Measurements from ENCODE around the gene PAPPA. TPM values are rescaled to one million over a fixed set of nuclear protein-coding genes. Genes with fewer than 3 reads are reported as not detected.

The PAPPA gene
- total and polyA plus RNA-seq, 9 donors, result 0.61 to 5.5 (median 2.6) TPM

DNA sequence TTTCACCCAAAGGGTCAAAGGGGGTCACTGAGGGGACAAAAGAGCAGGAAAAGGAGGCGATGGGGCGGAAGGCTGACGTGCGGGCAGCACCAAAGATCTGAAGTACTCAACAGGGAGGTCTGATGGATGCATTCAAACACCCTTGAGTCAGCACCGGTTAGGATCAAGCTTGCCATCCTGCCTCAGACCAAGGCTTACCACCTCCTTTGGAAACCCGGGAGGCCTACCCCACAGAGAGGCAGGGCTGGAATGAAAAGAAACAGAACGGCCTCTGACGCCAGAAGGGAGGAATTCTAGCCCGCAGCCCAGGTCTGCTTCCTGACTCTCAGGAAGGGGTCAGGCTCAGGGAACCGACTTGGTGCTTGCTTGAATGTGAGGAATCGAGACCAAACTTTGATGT is 125.6 kb downstream of the PAPPA start:
- no peak overlapping the region for H3K4me3 ChIP-seq
- no peaks in the 10 kb centered on the region for H3K27me3 ChIP-seq
- H3K4me1 ChIP-seq (ENCODE audit: insufficient read depth), result no peaks in the 10 kb centered on the region
- TF ChIP-seq, protein P1, sequence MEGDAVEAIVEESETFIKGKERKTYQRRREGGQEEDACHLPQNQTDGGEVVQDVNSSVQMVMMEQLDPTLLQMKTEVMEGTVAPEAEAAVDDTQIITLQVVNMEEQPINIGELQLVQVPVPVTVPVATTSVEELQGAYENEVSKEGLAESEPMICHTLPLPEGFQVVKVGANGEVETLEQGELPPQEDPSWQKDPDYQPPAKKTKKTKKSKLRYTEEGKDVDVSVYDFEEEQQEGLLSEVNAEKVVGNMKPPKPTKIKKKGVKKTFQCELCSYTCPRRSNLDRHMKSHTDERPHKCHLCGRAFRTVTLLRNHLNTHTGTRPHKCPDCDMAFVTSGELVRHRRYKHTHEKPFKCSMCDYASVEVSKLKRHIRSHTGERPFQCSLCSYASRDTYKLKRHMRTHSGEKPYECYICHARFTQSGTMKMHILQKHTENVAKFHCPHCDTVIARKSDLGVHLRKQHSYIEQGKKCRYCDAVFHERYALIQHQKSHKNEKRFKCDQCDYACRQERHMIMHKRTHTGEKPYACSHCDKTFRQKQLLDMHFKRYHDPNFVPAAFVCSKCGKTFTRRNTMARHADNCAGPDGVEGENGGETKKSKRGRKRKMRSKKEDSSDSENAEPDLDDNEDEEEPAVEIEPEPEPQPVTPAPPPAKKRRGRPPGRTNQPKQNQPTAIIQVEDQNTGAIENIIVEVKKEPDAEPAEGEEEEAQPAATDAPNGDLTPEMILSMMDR (IDR thresholded peaks at IDR 0.05), result no peak
- TF ChIP-seq POLR2A (IDR thresholded peaks at IDR 0.05) (no peak), EP300 (IDR thresholded peaks at IDR 0.05) (no peak)
- intact Hi-C loops (cut with DNase I), result no loop called here
- no peak for DNase-seq
- no peak overlapping the region for H3K27ac ChIP-seq
- H3K36me3 ChIP-seq, result no peaks in the 10 kb centered on the region
- 85 to 91% (median 90%) methylated on average over 11 of the region's 11 CpGs for WGBS, 3 donors
- H3K9me3 ChIP-seq, result no peaks in the 10 kb centered on the region

DNA sequence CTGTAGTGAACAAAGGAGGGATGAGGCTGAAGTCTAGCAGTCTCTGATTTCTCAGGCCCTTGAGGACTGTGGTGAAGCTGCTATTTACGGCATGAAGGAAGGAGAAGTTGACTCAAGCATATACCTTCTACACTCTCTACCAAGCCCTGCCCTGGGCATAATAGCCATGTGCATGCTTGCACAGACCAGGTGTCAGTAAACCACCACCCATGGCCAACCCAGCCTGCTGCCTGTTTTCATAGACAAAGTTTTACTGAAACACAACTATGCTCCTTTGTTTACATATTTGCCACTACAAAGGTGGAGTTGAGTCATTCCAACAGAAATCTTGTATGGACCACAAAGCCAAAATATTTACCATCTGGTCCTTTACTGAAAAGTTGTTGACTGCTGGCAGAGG is 126.9 kb downstream of the PAPPA start:
- TF ChIP-seq EP300 (IDR thresholded peaks at IDR 0.05) (no peak), POLR2A (IDR thresholded peaks at IDR 0.05) (no peak)
- TF ChIP-seq, protein P1 (IDR thresholded peaks at IDR 0.05), result no peak
- Histone ChIP-seq H3K27me3 (no peaks in the 10 kb centered on the region), H3K4me3 (no peak overlapping the region), H3K27ac (no peak overlapping the region), H3K9me3 (no peaks in the 10 kb centered on the region), H3K4me1 (ENCODE audit: insufficient read depth) (no peaks in the 10 kb centered on the region), H3K36me3 (no peaks in the 10 kb centered on the region)
- whole genome bisulfite sequencing, 3 donors, result 83 to 88% (median 85%) methylated on average over 1 of the region's 1 CpG
- DNase-seq, result no peak
- intact Hi-C loops (cut with DNase I), result no loop called here

GRCh38 chr9:116282597-116282996 is 129.0 kb downstream of the PAPPA start:
- Histone ChIP-seq H3K27ac (no peak overlapping the region), H3K9me3 (no peaks in the 10 kb centered on the region), H3K4me1 (ENCODE audit: insufficient read depth) (no peaks in the 10 kb centered on the region), H3K27me3 (no peaks in the 10 kb centered on the region), H3K4me3 (no peak overlapping the region), H3K36me3 (no peaks in the 10 kb centered on the region)
- 81 to 95% (median 94%) methylated on average over 1 of the region's 1 CpG for WGBS, 3 donors
- no peak for DNase-seq
- no peak for TF ChIP-seq POLR2A (IDR thresholded peaks at IDR 0.05)
- TF ChIP-seq, protein P1 (IDR thresholded peaks at IDR 0.05), result no peak
- no peak for TF ChIP-seq EP300 (IDR thresholded peaks at IDR 0.05)
- intact Hi-C loops (cut with DNase I), result no loop called here

- intact Hi-C loops (cut with DNase I), result no loop called here
- no peak for DNase-seq
- 90 to 93% (median 92%) methylated on average over 6 of the region's 6 CpGs for WGBS, 3 donors
- H3K4me1 ChIP-seq (ENCODE audit: insufficient read depth), result no peaks in the 10 kb centered on the region
- H3K36me3 ChIP-seq, result no peaks in the 10 kb centered on the region
- no peaks in the 10 kb centered on the region for H3K27me3 ChIP-seq
- H3K4me3 ChIP-seq, result no peak overlapping the region
- TF ChIP-seq, protein P1 (IDR thresholded peaks at IDR 0.05), result no peak
- TF ChIP-seq POLR2A (IDR thresholded peaks at IDR 0.05), result no peak
- no peak overlapping the region for H3K27ac ChIP-seq
- H3K9me3 ChIP-seq, result no peaks in the 10 kb centered on the region
Observed at GRCh38 chr9:116284518-116284917, 130.9 kb downstream of the PAPPA start.

- TF ChIP-seq, protein P1 (IDR thresholded peaks at IDR 0.05), result no peak
- TF ChIP-seq POLR2A (IDR thresholded peaks at IDR 0.05), result no peak
- no peak for TF ChIP-seq EP300 (IDR thresholded peaks at IDR 0.05)
- Histone ChIP-seq H3K4me3 (no peak overlapping the region), H3K4me1 (ENCODE audit: insufficient read depth) (no peaks in the 10 kb centered on the region), H3K9me3 (no peaks in the 10 kb centered on the region), H3K36me3 (no peaks in the 10 kb centered on the region), H3K27me3 (no peaks in the 10 kb centered on the region), H3K27ac (no peak overlapping the region)
- 90 to 95% (median 95%) methylated on average over 4 of the region's 4 CpGs for WGBS, 3 donors
- intact Hi-C loops (cut with DNase I), result no loop called here
- no peak for DNase-seq
Observed at GRCh38 chr9:116285320-116285719, 131.7 kb downstream of the PAPPA start.
